Memory B cell (primary cell): ENCODE measurements around the gene KRT32.

Experiments
- ATAC-seq: fragments of 150-1000 bp; cut with Tn5 transposase; 2 replicates; pipeline ENCODE4 v1.10.0; 2021; ENCODE audit warnings: low read depth, mild to moderate bottlenecking, moderate library complexity
- DNase-seq, 2 donors: peaks; one replicate each; pipeline ENCODE4 v3.0.0; 2022; ENCODE audit warnings: low spot score in 2 of 2
- H3K27ac Mint-ChIP-seq: one replicate; pipeline ENCODE4 v1.8.0; 2022; ENCODE audit warnings: mild to moderate bottlenecking, moderate library complexity, mixed read lengths
- H3K27me3 Mint-ChIP-seq: one replicate; pipeline ENCODE4 v1.8.0; 2022; ENCODE audit warnings: mixed read lengths
- H3K36me3 Mint-ChIP-seq: one replicate; pipeline ENCODE4 v1.8.0; 2022; ENCODE audit warnings: mild to moderate bottlenecking, mixed read lengths
- H3K4me1 Mint-ChIP-seq: one replicate; pipeline ENCODE4 v1.8.0; 2022; ENCODE audit warnings: mixed read lengths
- H3K4me3 Mint-ChIP-seq: one replicate; pipeline ENCODE4 v1.8.0; 2022; ENCODE audit warnings: mild to moderate bottlenecking, moderate library complexity, mixed read lengths
- H3K9me3 Mint-ChIP-seq: one replicate; pipeline ENCODE4 v1.8.0; 2022; ENCODE audit warnings: mixed read lengths

The KRT32 gene

GRCh38 chr17:41419716-41420115 lies 47.5 kb downstream of the KRT32 start:
- Mint-ChIP-seq H3K27ac (no peak overlapping the region), H3K4me1 (peaks cover 9% of the 10 kb centered on the region), H3K9me3 (no peaks in the 10 kb centered on the region), H3K27me3 (peaks cover 7% of the 10 kb centered on the region), H3K4me3 (no peak overlapping the region), H3K36me3 (no peaks in the 10 kb centered on the region)
- ATAC-seq (no peak), DNase-seq (no peak)

- Mint-ChIP-seq H3K4me3 (no peak overlapping the region), H3K27ac (no peak overlapping the region), H3K27me3 (peaks cover 13% of the 10 kb centered on the region), H3K36me3 (no peaks in the 10 kb centered on the region), H3K4me1 (peaks cover 9% of the 10 kb centered on the region), H3K9me3 (no peaks in the 10 kb centered on the region)
- DNase-seq (no peak), ATAC-seq (no peak)
Measured at GRCh38 chr17:41418116-41418860, 48.9 kb downstream of the KRT32 start.

- Mint-ChIP-seq H3K36me3 (no peaks in the 10 kb centered on the region), H3K4me1 (peaks cover 9% of the 10 kb centered on the region), H3K27ac (no peak overlapping the region), H3K27me3 (peaks cover 9% of the 10 kb centered on the region), H3K4me3 (no peak overlapping the region), H3K9me3 (no peaks in the 10 kb centered on the region)
- peak in 1 of 2 donors; percentile 10 for DNase-seq
- ATAC-seq: peak; percentile 71
Measured at GRCh38 chr17:41417576-41418015, 49.6 kb downstream of the KRT32 start.

GRCh38 chr17:41417127-41417526 lies 50.1 kb downstream of the KRT32 start:
- no peaks in the 10 kb centered on the region for H3K36me3 Mint-ChIP-seq

GRCh38 chr17:41416479-41416878 lies 50.7 kb downstream of the KRT32 start:
- Mint-ChIP-seq H3K27ac (no peak overlapping the region), H3K9me3 (no peaks in the 10 kb centered on the region), H3K4me1 (peaks cover 9% of the 10 kb centered on the region), H3K27me3 (peaks cover 8% of the 10 kb centered on the region), H3K4me3 (no peak overlapping the region), H3K36me3 (no peaks in the 10 kb centered on the region)
- DNase-seq (no peak), ATAC-seq (no peak)

More at GRCh38 chr17:41417127-41417526, 50.1 kb downstream of the KRT32 start:
- Mint-ChIP-seq H3K4me1 (peaks cover 9% of the 10 kb centered on the region), H3K27me3 (peaks cover 9% of the 10 kb centered on the region), H3K4me3 (no peak overlapping the region), H3K27ac (no peak overlapping the region), H3K9me3 (no peaks in the 10 kb centered on the region)
- ATAC-seq (no peak), DNase-seq (no peak)

- Mint-ChIP-seq H3K27ac (no peak overlapping the region), H3K4me1 (peaks cover 9% of the 10 kb centered on the region), H3K4me3 (no peak overlapping the region), H3K27me3 (peaks cover 7% of the 10 kb centered on the region), H3K9me3 (no peaks in the 10 kb centered on the region), H3K36me3 (no peaks in the 10 kb centered on the region)
- ATAC-seq: no peak
- no peak for DNase-seq
Measured at GRCh38 chr17:41415833-41416335, 51.3 kb downstream of the KRT32 start.

GRCh38 chr17:41415411-41415810 lies 51.8 kb downstream of the KRT32 start:
- Mint-ChIP-seq H3K4me3 (no peak overlapping the region), H3K27ac (no peak overlapping the region), H3K4me1 (peaks cover 9% of the 10 kb centered on the region), H3K36me3 (no peaks in the 10 kb centered on the region), H3K9me3 (no peaks in the 10 kb centered on the region), H3K27me3 (peaks cover 7% of the 10 kb centered on the region)
- no peak for DNase-seq
- no peak for ATAC-seq

GRCh38 chr17:41413982-41414381 lies 53.2 kb downstream of the KRT32 start:
- ATAC-seq: no peak

GRCh38 chr17:41413353-41413957 lies 53.7 kb downstream of the KRT32 start:
- no peak overlapping the region for H3K4me3 Mint-ChIP-seq

More at GRCh38 chr17:41413982-41414381, 53.2 kb downstream of the KRT32 start:
- H3K4me1 Mint-ChIP-seq: peaks cover 9% of the 10 kb centered on the region
- peaks cover 11% of the 10 kb centered on the region for H3K27me3 Mint-ChIP-seq
- H3K9me3 Mint-ChIP-seq: no peaks in the 10 kb centered on the region
- H3K27ac Mint-ChIP-seq: no peak overlapping the region
- H3K36me3 Mint-ChIP-seq: no peaks in the 10 kb centered on the region
- no peak for DNase-seq
- H3K4me3 Mint-ChIP-seq: no peak overlapping the region

GRCh38 chr17:41411072-41411840 lies 55.9 kb downstream of the KRT32 start:
- peaks cover 11% of the 10 kb centered on the region for H3K27me3 Mint-ChIP-seq
- H3K4me1 Mint-ChIP-seq: no peaks in the 10 kb centered on the region
- no peak overlapping the region for H3K27ac Mint-ChIP-seq
- no peaks in the 10 kb centered on the region for H3K36me3 Mint-ChIP-seq
- DNase-seq (no peak), ATAC-seq (no peak)
- no peaks in the 10 kb centered on the region for H3K9me3 Mint-ChIP-seq
- H3K4me3 Mint-ChIP-seq: no peak overlapping the region

More at GRCh38 chr17:41413353-41413957, 53.7 kb downstream of the KRT32 start:
- H3K9me3 Mint-ChIP-seq: no peaks in the 10 kb centered on the region
- peaks cover 9% of the 10 kb centered on the region for H3K4me1 Mint-ChIP-seq
- no peaks in the 10 kb centered on the region for H3K36me3 Mint-ChIP-seq
- no peak overlapping the region for H3K27ac Mint-ChIP-seq
- no peak for ATAC-seq
- DNase-seq: no peak
- peaks cover 11% of the 10 kb centered on the region for H3K27me3 Mint-ChIP-seq
